Uterus (tissue), 4 donors: ENCODE measurements around the gene BEND2. TPM values are rescaled to one million over a fixed set of nuclear protein-coding genes. Genes with fewer than 3 reads are reported as not detected.

Experiments used
- DNase-seq, 2 donors: peaks; one replicate each; pipeline ENCODE4 v3.0.0-alpha.2; 2019 to 2020
- H3K27ac ChIP-seq, 2 donors: fragments of 200-600 bp; sonication (generic); 1 replicate in 1 of 2; 2 replicates in 1 of 2; pipeline ENCODE4 v1.5.1; 2016 to 2018
- H3K27me3 ChIP-seq, 2 donors: fragments of 200-600 bp; sonication (generic); one replicate each; pipeline ENCODE4 v1.5.1; 2018 to 2019; ENCODE audit warnings: control low read depth in 1 of 2
- H3K36me3 ChIP-seq, 2 donors: fragments of 200-600 bp; sonication (generic); one replicate each; pipeline ENCODE4 v1.5.1; 2019; ENCODE audit warnings: control low read depth in 1 of 2
- H3K4me1 ChIP-seq, 2 donors: fragments of 200-600 bp; sonication (generic); one replicate each; pipeline ENCODE4 v1.5.1; 2018 to 2019; ENCODE audit warnings: control low read depth in 1 of 2
- H3K4me3 ChIP-seq, 2 donors: fragments of 200-600 bp; sonication (generic); 1 replicate in 1 of 2; 2 replicates in 1 of 2; pipeline ENCODE4 v1.5.1; 2018 to 2019; ENCODE audit warnings: mild to moderate bottlenecking in 1 of 2
- H3K9me3 ChIP-seq, 2 donors: fragments of 200-600 bp; sonication (generic); one replicate each; pipeline ENCODE4 v1.5.1; 2019; ENCODE audit warnings: control low read depth in 1 of 2
- POLR2A ChIP-seq, 2 donors: fragments of 450-650 bp; IDR thresholded peaks; one replicate each; pipeline ENCODE4 v1.6.1; 2016; ENCODE audit warnings: antibody characterized with exemption in 2 of 2, mild to moderate bottlenecking in 1 of 2, moderate library complexity in 1 of 2
- intact Hi-C: fragments of 100-400 bp; cut with DNase I; formaldehyde crosslinking; loops from one replicate; pipeline ENCODE4 v1.15.1; 2023; ENCODE audit warnings: low total_unique reads
- total RNA-seq, 4 donors: library from RNA; depleted of rRNA in 3 of 4; stranded (reverse); fragments of >200 nt in 3 of 4; gene quantifications; one replicate each; pipeline versions ENCODE4 v1.1.0 to v1.2.4, GENCODE V29; 2014 to 2023
- TF ChIP-seq, protein P1 (sequence below), 4 experiments: fragments of 200-600 bp in 2 of 4; fragments of 450-650 bp in 2 of 4; sonication (generic) in 2 of 4; IDR thresholded peaks; one replicate each; pipeline ENCODE4 v1.5.1; 2016 to 2019; ENCODE audit warnings: antibody characterized with exemption in 4 of 4, mild to moderate bottlenecking in 2 of 4, moderate library complexity in 1 of 4
- donor health status: DM: yes; HTN: yes; CAD: no.

BEND2 gene
- total RNA-seq, 4 donors from 2014 or later: not detected

DNA sequence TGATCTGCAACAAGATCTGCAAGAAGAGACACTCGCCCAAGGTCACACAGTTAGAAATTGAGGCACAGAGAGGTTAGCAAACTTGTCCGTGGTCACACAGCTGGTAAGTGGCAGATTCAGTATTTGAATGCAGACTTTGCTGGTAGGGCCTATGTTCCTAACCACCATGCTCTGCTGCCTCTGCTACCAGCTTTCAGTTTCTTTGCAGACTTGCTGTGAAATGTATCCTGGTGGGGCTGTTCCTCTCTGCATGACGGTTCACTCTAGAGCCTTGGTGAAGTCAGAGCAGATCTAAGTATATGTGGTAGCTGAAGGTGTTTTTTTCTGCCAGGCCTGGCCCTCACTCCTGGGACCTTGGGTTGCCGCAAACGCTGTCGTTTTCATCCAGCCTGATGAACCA lies 87.1 kb downstream of the BEND2 start:
- H3K9me3 ChIP-seq: no peaks in the 10 kb centered on the region
- no peak for DNase-seq
- H3K4me1 ChIP-seq: no peaks in the 10 kb centered on the region
- no peak for TF ChIP-seq POLR2A (IDR thresholded peaks at IDR 0.05)
- TF ChIP-seq, protein P1, sequence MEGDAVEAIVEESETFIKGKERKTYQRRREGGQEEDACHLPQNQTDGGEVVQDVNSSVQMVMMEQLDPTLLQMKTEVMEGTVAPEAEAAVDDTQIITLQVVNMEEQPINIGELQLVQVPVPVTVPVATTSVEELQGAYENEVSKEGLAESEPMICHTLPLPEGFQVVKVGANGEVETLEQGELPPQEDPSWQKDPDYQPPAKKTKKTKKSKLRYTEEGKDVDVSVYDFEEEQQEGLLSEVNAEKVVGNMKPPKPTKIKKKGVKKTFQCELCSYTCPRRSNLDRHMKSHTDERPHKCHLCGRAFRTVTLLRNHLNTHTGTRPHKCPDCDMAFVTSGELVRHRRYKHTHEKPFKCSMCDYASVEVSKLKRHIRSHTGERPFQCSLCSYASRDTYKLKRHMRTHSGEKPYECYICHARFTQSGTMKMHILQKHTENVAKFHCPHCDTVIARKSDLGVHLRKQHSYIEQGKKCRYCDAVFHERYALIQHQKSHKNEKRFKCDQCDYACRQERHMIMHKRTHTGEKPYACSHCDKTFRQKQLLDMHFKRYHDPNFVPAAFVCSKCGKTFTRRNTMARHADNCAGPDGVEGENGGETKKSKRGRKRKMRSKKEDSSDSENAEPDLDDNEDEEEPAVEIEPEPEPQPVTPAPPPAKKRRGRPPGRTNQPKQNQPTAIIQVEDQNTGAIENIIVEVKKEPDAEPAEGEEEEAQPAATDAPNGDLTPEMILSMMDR (IDR thresholded peaks at IDR 0.05): no peak
- H3K27me3 ChIP-seq: no peaks in the 10 kb centered on the region
- no peaks in the 10 kb centered on the region for H3K36me3 ChIP-seq
- no peak overlapping the region for H3K4me3 ChIP-seq
- intact Hi-C loops: no loop called here
- H3K27ac ChIP-seq: no peak overlapping the region

DNA sequence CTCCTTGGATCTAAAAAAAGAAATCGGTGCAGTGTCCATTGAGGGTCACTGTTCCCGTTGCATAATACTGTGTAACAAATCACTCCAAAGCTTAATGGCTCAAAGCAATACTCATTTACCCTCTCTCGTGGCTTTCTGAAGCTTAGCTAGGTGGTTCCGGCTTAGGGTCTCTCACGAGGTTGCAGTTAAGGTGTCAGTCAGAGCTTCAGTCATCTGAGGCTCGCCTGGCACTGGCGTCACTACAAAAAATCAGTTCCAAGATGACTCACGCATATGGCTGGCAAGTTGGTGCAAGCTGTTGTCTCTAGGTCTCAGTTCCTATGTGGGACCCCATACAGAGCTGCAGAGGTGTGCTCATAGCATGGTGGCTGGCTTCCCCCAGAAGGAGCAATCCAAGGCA lies 91.0 kb downstream of the BEND2 start:
- H3K4me3 ChIP-seq: no peak overlapping the region
- DNase-seq: no peak
- no peaks in the 10 kb centered on the region for H3K9me3 ChIP-seq
- no peaks in the 10 kb centered on the region for H3K36me3 ChIP-seq
- no peaks in the 10 kb centered on the region for H3K27me3 ChIP-seq
- TF ChIP-seq, protein P1 (IDR thresholded peaks at IDR 0.05): no peak
- TF ChIP-seq POLR2A (IDR thresholded peaks at IDR 0.05): no peak
- intact Hi-C loops: no loop called here
- H3K4me1 ChIP-seq: no peaks in the 10 kb centered on the region
- H3K27ac ChIP-seq: no peak overlapping the region

DNA sequence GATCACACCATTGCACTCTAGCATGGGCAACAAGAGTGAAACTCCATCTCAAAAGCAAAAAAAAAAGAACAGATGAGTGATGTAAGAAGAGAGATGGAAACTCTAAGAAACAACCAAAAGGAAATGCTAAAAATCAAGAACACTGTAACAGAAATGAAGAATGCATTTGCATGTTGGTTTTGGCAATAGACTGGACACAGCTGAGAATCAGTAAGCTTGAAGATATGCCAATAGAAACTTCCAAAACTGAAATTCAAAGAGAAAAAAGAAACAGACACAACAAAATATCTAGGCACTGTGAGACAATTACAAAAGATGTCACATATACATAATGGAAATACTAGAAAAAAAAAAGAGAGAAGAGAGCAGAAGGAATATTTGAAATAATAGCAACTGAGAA lies 93.7 kb downstream of the BEND2 start:
- intact Hi-C loops: no loop called here
- TF ChIP-seq POLR2A (IDR thresholded peaks at IDR 0.05): no peak
- TF ChIP-seq, protein P1 (IDR thresholded peaks at IDR 0.05): no peak
- no peak for DNase-seq

DNA sequence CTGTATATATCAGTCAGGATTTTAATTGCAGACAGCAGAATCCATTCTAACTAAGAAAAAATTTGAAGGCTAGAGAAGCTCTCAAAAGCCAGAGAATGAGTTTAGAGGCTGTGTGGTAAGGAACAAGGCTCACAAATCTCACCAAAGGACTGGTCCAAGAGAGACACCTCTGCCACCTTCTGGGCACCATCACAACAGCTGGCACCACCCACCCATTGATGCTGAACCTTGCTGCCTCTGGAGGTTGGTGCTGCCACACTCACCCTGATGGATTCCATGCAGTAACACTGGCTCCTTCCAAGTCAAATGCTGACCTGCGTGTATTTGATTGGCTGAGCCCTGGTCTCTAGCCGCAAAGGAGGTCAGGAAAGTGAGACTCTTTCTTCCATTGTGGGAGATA lies 100.8 kb downstream of the BEND2 start:
- no peak overlapping the region for H3K27ac ChIP-seq
- no peaks in the 10 kb centered on the region for H3K4me1 ChIP-seq
- H3K27me3 ChIP-seq: no peaks in the 10 kb centered on the region
- TF ChIP-seq POLR2A (IDR thresholded peaks at IDR 0.05): no peak
- TF ChIP-seq, protein P1 (IDR thresholded peaks at IDR 0.05): no peak
- DNase-seq: no peak
- intact Hi-C loops: no loop called here
- H3K9me3 ChIP-seq: no peaks in the 10 kb centered on the region
- H3K4me3 ChIP-seq: no peak overlapping the region
- H3K36me3 ChIP-seq: no peaks in the 10 kb centered on the region

More for the DNA sequence above, 93.7 kb downstream of the BEND2 start:
- Histone ChIP-seq H3K27me3 (no peaks in the 10 kb centered on the region), H3K9me3 (no peaks in the 10 kb centered on the region), H3K4me3 (no peak overlapping the region), H3K36me3 (no peaks in the 10 kb centered on the region), H3K4me1 (no peaks in the 10 kb centered on the region), H3K27ac (no peak overlapping the region)

Other genes with a start within 250 kb of the BEND2 start
- 10 to 100 TPM in 1 of 4 donors, 1 to 10 TPM in 2, under 1 TPM in 1; 0.26 to 15.8 (median 5.7) TPM for gene SCML2, start 133.8 kb upstream of the BEND2 start, total RNA-seq
- 10 to 100 TPM in 3 of 4 donors, 1 to 10 TPM in 1; 9.7 to 14.5 (median 13.2) TPM for gene CDKL5, start 204.7 kb upstream of the BEND2 start, total RNA-seq